GM10847 (cell line): Measurements from ENCODE around the gene OR2D2.

Source experiments
- POLR2A ChIP-seq: IDR thresholded peaks from 2 replicates; pipeline ENCODE4 v1.6.1; 2011; ENCODE audit not compliant: insufficient read length; ENCODE audit errors: extremely low read depth

OR2D2 gene

GRCh38 chr11:6895010-6895409 is 2.7 kb upstream of the OR2D2 start:
- no peak for TF ChIP-seq POLR2A

GRCh38 chr11:6894097-6894496 is 1.8 kb upstream of the OR2D2 start:
- no peak for TF ChIP-seq POLR2A

- no peak for TF ChIP-seq POLR2A
Measured at GRCh38 chr11:6889835-6890234, 2.5 kb downstream of the OR2D2 start.

GRCh38 chr11:6888830-6889229 is 3.5 kb downstream of the OR2D2 start:
- TF ChIP-seq POLR2A, result no peak

GRCh38 chr11:6882751-6883150 is 9.5 kb downstream of the OR2D2 start:
- TF ChIP-seq POLR2A, result no peak

GRCh38 chr11:6876914-6877313 is 15.4 kb downstream of the OR2D2 start:
- no peak for TF ChIP-seq POLR2A

GRCh38 chr11:6876325-6876724 is 16.0 kb downstream of the OR2D2 start, which contains the start of gene OR10A4:
TSS of gene OR10A4 (plus strand) at chr11:6876625. CDS start at chr11:6876648, 23 bp downstream.
- no peak for TF ChIP-seq POLR2A

- TF ChIP-seq POLR2A, result no peak
Measured at GRCh38 chr11:6875761-6876160, 16.5 kb downstream of the OR2D2 start.

GRCh38 chr11:6871278-6871677 is 21.0 kb downstream of the OR2D2 start:
- no peak for TF ChIP-seq POLR2A

GRCh38 chr11:6864438-6864837 is 27.9 kb downstream of the OR2D2 start:
- no peak for TF ChIP-seq POLR2A

- no peak for TF ChIP-seq POLR2A
Measured at GRCh38 chr11:6862961-6863360, 29.3 kb downstream of the OR2D2 start, which contains the start of gene OR10A2. TSS of gene OR10A2 (plus strand) at chr11:6863057. CDS start at chr11:6869755, 6,698 bp downstream.

- no peak for TF ChIP-seq POLR2A
Measured at GRCh38 chr11:6856871-6857270, 35.4 kb downstream of the OR2D2 start.

- TF ChIP-seq POLR2A, result no peak
Measured at GRCh38 chr11:6855971-6856541, 36.2 kb downstream of the OR2D2 start.

GRCh38 chr11:6850526-6850925 is 41.8 kb downstream of the OR2D2 start:
- no peak for TF ChIP-seq POLR2A

- TF ChIP-seq POLR2A, result no peak
Measured at GRCh38 chr11:6845383-6845782, 46.9 kb downstream of the OR2D2 start, which contains the start of gene OR10A5. TSS of gene OR10A5 (plus strand) at chr11:6845683. CDS start at chr11:6845683, 0 bp downstream.

- TF ChIP-seq POLR2A, result no peak
Measured at GRCh38 chr11:6844356-6844755, 47.9 kb downstream of the OR2D2 start.

- no peak for TF ChIP-seq POLR2A
Measured at GRCh38 chr11:6843670-6844069, 48.6 kb downstream of the OR2D2 start.
